ENCODE results near the gene PTPRG.

The PTPRG gene

GRCh38 chr3:62276658-62277180 lies 715.3 kb downstream of the PTPRG start:
- TF ChIP-seq, protein P1, sequence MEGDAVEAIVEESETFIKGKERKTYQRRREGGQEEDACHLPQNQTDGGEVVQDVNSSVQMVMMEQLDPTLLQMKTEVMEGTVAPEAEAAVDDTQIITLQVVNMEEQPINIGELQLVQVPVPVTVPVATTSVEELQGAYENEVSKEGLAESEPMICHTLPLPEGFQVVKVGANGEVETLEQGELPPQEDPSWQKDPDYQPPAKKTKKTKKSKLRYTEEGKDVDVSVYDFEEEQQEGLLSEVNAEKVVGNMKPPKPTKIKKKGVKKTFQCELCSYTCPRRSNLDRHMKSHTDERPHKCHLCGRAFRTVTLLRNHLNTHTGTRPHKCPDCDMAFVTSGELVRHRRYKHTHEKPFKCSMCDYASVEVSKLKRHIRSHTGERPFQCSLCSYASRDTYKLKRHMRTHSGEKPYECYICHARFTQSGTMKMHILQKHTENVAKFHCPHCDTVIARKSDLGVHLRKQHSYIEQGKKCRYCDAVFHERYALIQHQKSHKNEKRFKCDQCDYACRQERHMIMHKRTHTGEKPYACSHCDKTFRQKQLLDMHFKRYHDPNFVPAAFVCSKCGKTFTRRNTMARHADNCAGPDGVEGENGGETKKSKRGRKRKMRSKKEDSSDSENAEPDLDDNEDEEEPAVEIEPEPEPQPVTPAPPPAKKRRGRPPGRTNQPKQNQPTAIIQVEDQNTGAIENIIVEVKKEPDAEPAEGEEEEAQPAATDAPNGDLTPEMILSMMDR (IDR thresholded peaks at IDR 0.05; ENCODE audit: insufficient read depth, low read depth, low read length, missing control alignments) = no peak
- no peak for DNase-seq (ENCODE audit: low read depth)
- no peak overlapping the region for H3K4me3 ChIP-seq (ENCODE audit: low read depth, low read length)

DNA sequence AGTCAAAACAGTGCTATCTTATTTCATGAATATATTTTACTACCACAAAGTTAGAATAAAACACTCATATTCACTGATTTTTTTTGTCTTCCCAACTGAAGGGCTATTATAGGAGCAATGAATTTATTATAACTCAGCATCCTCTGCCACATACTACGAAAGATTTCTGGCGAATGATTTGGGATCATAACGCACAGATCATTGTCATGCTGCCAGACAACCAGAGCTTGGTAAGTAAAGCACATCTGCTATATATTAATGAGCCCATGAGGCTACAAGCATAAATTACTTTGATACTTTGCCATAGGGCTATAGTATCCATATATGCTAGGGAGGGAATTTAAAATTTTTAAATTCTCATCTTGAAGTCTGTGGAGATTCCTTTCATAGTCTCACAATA lies 716.1 kb downstream of the PTPRG start:
- H3K4me3 ChIP-seq (ENCODE audit: low read depth, low read length) = no peak overlapping the region
- no peak for DNase-seq (ENCODE audit: low read depth)
- TF ChIP-seq, protein P1 (IDR thresholded peaks at IDR 0.05; ENCODE audit: insufficient read depth, low read depth, low read length, missing control alignments) = no peak

DNA sequence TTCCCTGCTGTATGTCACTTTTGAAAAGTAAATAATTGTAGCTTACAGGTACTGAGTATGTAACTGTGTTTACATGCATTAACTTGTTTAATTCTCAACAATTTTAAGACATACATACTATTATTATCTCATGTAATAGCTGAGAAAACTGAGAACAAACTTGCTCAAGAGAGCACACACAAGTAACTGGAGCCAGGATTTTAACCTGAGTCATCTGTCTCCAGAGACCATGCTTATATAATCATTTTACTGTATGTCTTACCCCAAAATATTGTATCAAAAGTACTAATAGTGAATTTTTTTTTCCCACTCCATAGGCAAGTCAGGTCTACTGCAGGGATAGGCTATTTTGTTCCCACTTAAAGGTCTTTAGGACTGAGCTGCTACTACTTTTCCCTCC lies 716.6 kb downstream of the PTPRG start:
- H3K4me3 ChIP-seq (ENCODE audit: low read depth, low read length) = no peak overlapping the region
- DNase-seq (ENCODE audit: low read depth) = no peak
- TF ChIP-seq, protein P1 (IDR thresholded peaks at IDR 0.05; ENCODE audit: insufficient read depth, low read depth, low read length, missing control alignments) = no peak

DNA sequence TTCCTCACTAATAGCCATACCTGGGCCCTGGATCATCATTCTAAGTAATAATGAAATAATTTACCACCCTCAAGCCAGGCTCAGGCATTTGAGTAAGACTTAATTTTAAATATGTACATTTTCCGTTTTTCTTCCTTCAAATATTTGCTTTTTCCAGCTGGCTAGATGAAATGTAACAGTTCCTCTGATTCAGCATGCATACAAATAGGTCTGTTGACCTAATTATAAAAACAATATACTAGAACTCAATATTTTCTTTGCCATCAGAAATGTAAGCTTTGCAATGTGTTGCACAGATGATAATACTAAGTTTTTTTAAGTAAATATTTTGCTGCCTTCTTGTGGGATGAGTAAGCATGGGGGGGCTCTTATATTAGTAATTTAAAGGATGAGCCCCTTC lies 720.4 kb downstream of the PTPRG start:
- no peak for DNase-seq (ENCODE audit: low read depth)
- H3K4me3 ChIP-seq (ENCODE audit: low read depth, low read length) = no peak overlapping the region
- TF ChIP-seq, protein P1 (IDR thresholded peaks at IDR 0.05; ENCODE audit: insufficient read depth, low read depth, low read length, missing control alignments) = no peak

- DNase-seq (ENCODE audit: low read depth) = peak; percentile 6
- TF ChIP-seq, protein P1 (IDR thresholded peaks at IDR 0.05; ENCODE audit: insufficient read depth, low read depth, low read length, missing control alignments) = no peak
- H3K4me3 ChIP-seq (ENCODE audit: low read depth, low read length) = no peak overlapping the region
Observed at GRCh38 chr3:62284442-62284841, 723.1 kb downstream of the PTPRG start.

GRCh38 chr3:62287392-62287927 lies 726.1 kb downstream of the PTPRG start:
- DNase-seq (ENCODE audit: low read depth) = no peak
- TF ChIP-seq, protein P1 (IDR thresholded peaks at IDR 0.05; ENCODE audit: insufficient read depth, low read depth, low read length, missing control alignments) = no peak
- no peak overlapping the region for H3K4me3 ChIP-seq (ENCODE audit: low read depth, low read length)

- DNase-seq (ENCODE audit: low read depth) = no peak
- TF ChIP-seq, protein P1 (IDR thresholded peaks at IDR 0.05; ENCODE audit: insufficient read depth, low read depth, low read length, missing control alignments) = no peak
- no peak overlapping the region for H3K4me3 ChIP-seq (ENCODE audit: low read depth, low read length)
Observed at GRCh38 chr3:62289922-62290321, 728.6 kb downstream of the PTPRG start.

Measured in GM12865 (cell line).